Uterus (tissue), 2 donors: ENCODE data around the gene MROH2A.

Source experiments
- CTCF ChIP-seq, 4 experiments: fragments of 200-600 bp in 2 of 4; fragments of 450-650 bp in 2 of 4; sonication (generic) in 2 of 4; IDR thresholded peaks; one replicate each; pipeline ENCODE4 v1.5.1; 2016 to 2019; ENCODE audit warnings: antibody characterized with exemption in 4 of 4, mild to moderate bottlenecking in 2 of 4, moderate library complexity in 1 of 4
- POLR2A ChIP-seq, 2 donors: fragments of 450-650 bp; IDR thresholded peaks; one replicate each; pipeline ENCODE4 v1.6.1; 2016; ENCODE audit warnings: antibody characterized with exemption in 2 of 2, mild to moderate bottlenecking in 1 of 2, moderate library complexity in 1 of 2

GRCh38 chr2:233837694-233838229 lies 59.6 kb downstream of the MROH2A start:
- TF ChIP-seq CTCF (IDR thresholded peaks at IDR 0.05) (no peak), POLR2A (IDR thresholded peaks at IDR 0.05) (no peak)
